GM12873 (cell line): Measurements from ENCODE around the gene JAG1.

ENCODE experiments used
- TF ChIP-seq, protein P1 (sequence below): IDR thresholded peaks from 2 replicates; pipeline ENCODE4 v1.5.1; 2012; ENCODE audit warnings: low read depth, mild to moderate bottlenecking, moderate library complexity, low read length, control low read depth; ENCODE audit not compliant: insufficient read depth; ENCODE audit errors: missing control alignments

Gene JAG1

GRCh38 chr20:10640897-10641296 is 32.9 kb downstream of the JAG1 start:
- TF ChIP-seq, protein P1, sequence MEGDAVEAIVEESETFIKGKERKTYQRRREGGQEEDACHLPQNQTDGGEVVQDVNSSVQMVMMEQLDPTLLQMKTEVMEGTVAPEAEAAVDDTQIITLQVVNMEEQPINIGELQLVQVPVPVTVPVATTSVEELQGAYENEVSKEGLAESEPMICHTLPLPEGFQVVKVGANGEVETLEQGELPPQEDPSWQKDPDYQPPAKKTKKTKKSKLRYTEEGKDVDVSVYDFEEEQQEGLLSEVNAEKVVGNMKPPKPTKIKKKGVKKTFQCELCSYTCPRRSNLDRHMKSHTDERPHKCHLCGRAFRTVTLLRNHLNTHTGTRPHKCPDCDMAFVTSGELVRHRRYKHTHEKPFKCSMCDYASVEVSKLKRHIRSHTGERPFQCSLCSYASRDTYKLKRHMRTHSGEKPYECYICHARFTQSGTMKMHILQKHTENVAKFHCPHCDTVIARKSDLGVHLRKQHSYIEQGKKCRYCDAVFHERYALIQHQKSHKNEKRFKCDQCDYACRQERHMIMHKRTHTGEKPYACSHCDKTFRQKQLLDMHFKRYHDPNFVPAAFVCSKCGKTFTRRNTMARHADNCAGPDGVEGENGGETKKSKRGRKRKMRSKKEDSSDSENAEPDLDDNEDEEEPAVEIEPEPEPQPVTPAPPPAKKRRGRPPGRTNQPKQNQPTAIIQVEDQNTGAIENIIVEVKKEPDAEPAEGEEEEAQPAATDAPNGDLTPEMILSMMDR = no peak

DNA sequence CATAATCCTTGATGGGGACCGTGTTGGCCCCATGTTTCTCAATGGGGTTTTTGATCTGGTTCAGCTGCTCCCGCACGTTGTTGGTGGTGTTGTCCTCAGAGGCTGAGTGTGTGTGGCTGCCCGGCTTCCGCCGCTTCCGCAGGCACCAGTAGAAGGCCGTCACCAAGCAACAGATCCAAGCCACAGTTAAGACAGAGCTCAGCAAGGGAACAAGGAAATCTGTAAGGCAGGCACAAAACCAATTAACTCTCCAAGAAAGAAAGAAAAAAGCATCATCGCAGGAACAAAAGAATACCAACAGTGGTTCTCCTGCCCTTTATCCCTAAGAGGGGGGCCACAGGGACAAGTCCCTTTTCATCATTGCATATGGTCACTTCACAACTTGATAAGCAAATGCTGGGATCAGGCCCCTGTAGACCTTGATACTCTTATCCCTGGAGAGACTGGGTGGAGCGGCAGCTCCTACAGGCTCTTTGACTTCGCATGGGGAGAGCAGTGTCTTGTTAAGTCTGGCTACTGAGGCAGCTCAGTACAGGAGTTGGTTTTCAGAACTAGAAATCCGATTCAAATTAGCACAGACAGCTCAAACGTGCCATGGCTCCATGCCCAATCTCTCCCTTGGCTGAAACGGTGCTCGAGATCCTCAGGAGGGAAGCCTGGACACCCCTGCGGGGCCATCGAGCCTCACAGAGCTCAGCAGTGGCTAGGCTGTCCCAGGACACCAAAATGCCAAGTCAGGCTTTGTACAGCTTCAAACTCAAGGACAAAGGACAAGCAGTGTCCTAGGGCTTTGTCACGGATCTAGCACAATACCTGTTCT is 33.9 kb downstream of the JAG1 start:
- TF ChIP-seq, protein P1 = no peak

- TF ChIP-seq, protein P1 = no peak
These were observed 34.6 kb downstream of the JAG1 start for GRCh38 chr20:10639077-10639736.

DNA sequence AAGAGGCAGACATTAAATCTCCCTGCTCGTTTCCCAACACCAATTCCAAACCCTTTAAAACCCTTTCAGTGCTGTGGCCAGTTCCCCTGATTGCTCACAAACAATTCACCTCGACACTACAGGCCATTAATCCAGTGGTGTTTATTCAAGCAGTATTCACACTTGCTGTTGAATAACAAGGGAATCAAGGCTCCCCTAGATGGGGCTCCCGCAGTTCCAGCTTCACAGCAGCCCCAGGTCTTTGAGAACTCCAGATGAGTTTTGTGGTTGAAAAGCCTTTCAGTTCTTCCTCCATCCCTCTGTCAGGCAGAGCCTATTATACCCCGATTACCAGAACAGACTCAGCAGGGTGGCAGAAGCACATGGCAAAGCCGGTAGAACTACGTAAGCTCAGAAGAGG is 36.2 kb downstream of the JAG1 start:
- TF ChIP-seq, protein P1 = no peak

DNA sequence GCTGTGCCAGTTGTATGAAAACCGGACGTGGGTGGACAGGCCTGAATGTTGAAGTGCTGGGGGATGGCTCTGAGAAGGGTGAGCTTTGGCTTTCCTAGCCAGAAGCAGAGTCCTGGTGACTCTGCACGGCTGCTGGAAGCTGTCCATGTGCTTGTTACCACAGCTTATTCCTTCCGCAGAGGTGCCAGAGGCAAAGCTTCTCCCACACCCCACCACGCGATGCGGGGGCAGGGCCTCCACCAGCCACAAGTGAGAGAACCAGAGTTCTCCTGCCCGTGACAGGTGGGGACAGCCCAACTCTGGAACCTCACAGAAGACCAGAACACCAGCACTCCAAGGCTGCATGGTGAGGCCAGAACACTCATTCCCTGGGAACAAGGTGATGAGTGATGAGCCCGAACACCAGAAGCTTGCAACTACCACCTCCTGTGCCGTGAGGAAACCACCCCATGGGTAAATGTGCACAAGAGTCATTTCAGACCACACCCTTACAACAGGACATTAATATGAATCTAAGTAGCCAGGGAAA is 36.7 kb downstream of the JAG1 start:
- TF ChIP-seq, protein P1 = no peak

DNA sequence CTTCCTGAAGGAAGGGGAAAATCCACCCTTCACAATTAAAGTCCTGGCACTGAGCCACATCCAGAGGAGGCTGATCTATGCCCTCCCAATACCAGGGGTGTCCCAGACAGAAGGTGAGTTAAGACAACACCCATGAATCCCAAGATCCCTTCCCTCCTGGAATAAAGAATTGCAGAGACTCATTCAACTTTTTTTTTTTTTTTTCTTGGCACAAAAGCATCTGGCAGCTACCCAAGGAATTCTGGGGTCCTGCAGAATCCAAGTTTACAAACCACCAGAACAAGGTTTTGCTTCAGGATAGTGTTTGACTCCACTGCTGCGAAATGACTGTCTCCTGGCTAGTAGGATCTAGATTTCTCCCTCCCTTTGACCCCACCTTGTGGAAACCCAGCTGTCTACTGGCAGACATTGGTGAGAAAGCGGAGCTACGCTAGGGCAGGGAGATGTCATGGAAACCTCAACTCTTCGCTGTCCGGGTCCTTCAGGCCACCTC is 37.4 kb downstream of the JAG1 start:
- TF ChIP-seq, protein P1 = no peak
